SU-DHL-6 (cell line): ENCODE measurements around the gene AP3S1.

Experiments
- CTCF ChIP-seq: fragments of 200-600 bp; sonication (generic); IDR thresholded peaks from one replicate; pipeline ENCODE4 v1.5.1; 2017; ENCODE audit warnings: antibody characterized with exemption, mild to moderate bottlenecking, low read length, moderate library complexity; ENCODE audit not compliant: insufficient read depth, poor library complexity, severe bottlenecking
- EZH2phosphoT487 ChIP-seq: fragments of 200-600 bp; sonication (generic), shearing (Covaris generic); conservative IDR thresholded peaks from 2 replicates; pipeline ENCODE4 v1.6.1; 2018; ENCODE audit warnings: mild to moderate bottlenecking, antibody characterized with exemption, low read length, moderate library complexity, mixed read lengths

- TF ChIP-seq CTCF (no peak), EZH2phosphoT487 (no peak)
These were observed 102.8 kb downstream of the AP3S1 start for GRCh38 chr5:115944501-115944900.
